GM21381 (cell line): ENCODE data around the gene SRPK3.

Experiments
- ATAC-seq: cut with Tn5 transposase; IDR thresholded peaks from one replicate; pipeline ENCODE4 v1.9.1; 2021; ENCODE audit warnings: mild to moderate bottlenecking, moderate library complexity; ENCODE audit not compliant: unreplicated experiment

Gene SRPK3

DNA sequence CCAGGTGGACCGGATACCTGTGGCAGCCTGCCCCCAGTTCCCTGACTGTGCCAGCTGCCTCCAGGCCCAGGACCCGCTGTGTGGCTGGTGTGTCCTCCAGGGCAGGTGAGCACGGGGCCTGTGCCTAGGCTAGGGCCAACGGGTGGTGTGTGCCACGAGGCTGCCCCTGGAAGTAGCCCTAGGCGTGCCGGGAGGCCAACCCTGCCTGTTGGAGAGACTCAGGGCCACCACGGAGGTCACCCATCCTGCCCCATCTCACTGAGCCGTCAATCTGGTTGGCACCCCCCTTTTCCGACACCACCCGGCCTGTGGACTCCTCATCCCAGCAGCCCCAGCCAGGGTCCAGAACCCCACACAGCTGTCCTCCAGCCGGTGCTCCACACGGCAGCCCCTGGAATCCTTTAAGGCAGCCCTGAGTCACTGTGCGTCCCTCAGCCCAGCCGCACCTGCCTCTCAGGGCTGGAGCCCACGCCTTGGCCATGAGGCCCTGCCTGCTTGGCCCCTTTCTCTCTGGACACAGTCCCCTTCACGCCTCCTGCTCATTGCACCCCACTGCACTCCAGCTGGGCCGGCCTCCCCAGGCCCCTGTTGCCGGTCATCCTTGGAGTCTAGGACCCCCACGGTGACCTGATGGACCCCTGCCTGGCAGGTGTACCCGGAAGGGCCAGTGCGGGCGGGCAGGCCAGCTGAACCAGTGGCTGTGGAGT, 11.5 kb upstream of the SRPK3 start:
- ATAC-seq, result no peak

DNA sequence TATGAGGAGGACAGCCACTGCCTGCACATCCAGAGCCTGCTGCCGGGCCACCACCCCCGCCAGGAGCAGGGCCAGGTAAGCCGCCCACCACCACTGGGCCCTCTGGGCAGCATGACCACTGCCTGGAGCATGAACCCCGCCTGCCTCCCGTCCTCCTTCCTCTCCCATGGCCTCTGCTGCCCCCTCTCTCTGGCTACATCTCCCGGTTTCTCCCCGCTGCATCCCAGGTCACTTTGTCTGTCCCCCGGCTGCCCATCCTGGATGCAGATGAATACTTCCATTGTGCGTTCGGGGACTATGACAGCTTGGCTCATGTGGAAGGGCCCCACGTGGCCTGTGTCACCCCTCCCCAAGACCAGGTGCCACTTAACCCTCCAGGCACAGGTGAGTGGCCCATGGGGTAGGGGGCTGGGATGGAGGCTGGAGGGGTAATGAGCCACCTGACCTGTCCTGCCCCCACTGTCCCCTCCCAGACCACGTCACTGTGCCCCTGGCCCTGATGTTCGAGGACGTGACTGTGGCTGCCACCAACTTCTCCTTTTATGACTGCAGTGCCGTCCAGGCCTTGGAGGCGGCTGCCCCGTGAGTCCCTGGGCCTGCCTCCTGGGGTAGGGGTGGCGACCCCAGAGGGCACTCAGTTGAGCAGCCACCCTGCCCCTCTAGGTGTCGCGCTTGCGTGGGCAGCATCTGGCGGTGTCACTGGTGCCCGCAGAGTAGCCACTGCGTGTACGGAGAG, 10.8 kb upstream of the SRPK3 start:
- ATAC-seq, result no peak

DNA sequence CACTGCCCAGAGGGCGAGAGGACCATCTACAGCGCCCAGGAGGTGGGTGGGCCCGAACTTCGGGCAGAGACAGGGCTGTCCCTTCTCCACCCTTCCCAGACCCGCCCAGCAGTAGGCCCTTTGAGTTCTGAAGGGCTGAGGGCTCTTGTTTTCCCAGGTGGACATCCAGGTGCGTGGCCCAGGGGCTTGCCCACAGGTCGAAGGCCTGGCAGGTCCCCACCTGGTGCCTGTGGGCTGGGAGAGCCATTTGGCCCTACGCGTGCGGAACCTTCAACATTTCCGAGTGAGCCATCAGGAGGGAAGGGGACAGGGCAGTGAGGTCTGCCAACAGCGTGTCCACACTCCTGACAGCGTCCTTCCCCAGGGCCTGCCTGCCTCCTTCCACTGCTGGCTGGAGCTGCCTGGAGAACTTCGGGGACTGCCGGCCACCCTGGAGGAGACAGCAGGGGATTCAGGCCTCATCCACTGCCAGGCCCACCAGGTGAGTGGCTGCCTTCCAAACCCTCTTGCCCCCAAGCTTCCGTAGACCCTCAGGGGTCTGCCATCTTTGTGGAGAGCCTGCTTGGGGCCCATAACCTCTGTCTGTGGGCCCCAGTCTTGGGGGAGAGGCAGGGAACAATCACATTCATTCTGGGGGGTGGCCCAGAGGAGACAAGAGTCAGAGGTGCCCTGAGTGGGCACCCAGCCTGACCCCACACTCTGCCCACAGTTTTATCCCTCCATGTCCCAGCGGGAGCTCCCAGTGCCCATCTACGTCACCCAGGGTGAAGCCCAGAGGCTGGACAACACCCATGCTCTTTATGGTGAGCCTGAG, 10.0 kb upstream of the SRPK3 start:
- no peak for ATAC-seq

DNA sequence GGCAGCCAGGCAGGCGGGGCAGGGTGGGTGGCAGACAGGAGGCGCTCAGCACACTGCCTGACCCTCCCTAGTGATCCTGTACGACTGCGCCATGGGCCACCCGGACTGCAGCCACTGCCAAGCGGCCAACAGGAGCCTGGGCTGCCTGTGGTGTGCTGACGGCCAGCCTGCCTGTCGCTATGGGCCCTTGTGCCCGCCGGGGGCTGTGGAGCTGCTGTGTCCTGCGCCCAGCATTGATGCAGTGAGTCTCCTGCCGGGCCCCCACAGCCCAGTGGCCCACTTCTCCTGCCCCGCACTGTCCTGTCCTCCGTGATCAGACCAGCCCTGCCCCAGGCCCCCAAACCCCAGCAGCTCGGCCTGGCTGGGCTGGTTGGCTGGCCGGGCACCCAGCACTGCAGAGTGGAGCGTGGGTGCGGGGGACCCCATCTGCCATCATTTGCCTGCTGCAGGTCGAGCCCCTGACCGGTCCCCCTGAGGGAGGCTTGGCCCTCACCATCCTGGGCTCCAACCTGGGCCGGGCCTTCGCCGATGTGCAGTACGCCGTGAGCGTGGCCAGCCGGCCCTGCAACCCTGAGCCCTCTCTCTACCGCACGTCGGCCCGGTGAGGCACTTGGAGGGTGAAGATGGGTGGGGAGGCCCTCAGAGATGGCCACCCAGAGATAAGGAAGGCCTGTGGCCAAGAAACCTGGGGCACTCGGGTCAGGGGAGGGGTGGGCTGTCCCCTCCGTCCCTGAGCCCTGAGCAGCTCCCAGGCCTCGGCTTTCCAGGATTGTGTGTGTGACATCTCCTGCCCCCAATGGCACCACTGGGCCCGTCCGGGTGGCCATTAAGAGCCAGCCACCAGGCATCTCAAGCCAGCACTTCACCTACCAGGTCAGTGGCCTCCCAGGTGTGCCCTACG, 9.2 kb upstream of the SRPK3 start:
- ATAC-seq, result no peak

DNA sequence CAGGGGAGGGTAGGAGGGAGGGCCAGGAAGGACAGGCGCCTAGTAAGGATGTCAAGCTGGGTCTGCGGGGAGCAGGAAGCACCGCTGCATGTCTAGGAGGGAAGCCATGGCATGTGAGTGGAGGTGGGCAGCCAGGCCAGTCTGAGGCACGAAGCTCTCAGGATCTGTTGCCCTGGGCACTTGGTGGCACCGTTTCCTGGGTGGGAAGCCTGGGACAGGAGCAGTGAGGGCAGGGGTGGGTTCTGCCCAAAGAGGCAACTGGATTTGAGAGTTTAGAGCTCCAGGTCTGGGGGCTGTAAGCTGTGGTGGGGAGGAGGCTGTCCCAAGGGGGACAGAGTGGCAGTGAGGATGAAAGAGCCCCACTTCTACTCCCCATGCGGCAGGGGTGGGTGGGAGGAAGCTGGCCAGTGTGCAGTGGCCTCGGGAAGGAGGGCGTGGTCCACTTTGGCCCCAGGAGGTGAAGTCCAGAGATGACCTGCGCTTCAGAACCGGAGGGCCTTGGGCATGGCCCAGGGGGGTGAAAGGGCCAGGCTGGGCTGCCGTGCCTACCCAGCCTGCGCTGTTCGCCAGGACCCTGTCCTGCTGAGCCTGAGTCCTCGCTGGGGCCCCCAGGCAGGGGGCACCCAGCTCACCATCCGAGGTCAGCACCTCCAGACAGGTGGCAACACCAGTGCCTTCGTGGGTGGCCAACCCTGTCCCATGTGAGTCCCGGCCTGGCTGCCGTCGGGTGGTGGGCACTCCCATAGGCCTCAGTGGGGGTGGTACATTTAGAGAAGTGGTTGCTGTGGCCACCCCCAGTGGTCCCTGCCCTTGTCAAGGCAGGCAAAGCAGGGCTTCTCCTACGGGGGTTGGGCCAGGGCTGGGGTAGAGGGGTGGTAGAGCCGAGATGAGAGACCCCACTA, 8.3 kb upstream of the SRPK3 start:
- no peak for ATAC-seq

DNA sequence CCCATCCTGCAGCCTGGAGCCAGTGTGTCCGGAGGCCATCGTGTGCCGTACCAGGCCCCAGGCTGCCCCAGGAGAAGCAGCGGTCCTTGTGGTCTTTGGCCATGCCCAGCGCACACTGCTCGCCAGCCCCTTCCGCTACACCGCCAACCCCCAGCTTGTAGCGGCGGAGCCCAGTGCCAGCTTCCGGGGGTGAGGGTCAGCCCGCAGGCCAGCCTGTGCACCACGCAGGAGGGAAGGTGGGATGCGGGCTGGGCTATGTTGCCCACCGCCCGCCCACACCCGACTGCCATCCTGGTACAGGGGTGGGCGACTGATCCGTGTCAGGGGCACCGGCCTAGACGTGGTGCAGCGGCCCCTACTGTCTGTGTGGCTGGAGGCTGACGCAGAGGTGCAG, 7.6 kb upstream of the SRPK3 start:
- no peak for ATAC-seq

DNA sequence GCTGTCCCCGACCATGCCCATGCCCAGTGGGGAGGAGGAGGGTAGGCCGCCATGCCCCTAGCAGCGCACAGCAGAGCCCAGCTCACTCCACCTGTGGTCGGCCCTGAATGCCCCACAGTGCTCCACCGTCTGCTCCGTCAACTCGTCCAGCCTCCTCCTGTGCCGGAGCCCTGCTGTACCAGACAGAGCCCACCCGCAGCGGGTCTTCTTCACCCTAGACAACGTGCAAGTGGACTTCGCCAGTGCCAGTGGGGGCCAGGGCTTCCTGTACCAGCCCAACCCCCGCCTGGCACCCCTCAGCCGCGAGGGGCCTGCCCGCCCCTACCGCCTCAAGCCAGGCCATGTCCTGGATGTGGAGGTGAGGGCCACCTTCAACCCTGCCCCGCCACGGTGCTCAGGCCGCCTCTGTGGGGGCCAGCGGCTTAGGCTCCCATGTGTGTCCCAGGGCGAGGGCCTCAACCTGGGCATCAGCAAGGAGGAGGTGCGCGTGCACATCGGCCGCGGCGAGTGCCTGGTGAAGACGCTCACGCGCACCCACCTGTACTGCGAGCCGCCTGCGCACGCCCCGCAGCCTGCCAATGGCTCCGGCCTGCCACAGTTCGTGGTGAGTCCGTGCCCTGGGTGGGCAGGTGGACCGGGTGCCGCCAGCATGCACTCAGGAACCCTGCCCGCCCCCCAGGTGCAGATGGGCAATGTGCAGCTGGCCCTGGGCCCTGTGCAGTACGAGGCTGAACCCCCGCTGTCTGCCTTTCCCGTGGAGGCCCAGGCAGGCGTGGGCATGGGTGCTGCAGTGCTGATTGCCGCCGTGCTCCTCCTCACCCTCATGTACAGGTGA, 6.9 kb upstream of the SRPK3 start:
- ATAC-seq, result no peak

DNA sequence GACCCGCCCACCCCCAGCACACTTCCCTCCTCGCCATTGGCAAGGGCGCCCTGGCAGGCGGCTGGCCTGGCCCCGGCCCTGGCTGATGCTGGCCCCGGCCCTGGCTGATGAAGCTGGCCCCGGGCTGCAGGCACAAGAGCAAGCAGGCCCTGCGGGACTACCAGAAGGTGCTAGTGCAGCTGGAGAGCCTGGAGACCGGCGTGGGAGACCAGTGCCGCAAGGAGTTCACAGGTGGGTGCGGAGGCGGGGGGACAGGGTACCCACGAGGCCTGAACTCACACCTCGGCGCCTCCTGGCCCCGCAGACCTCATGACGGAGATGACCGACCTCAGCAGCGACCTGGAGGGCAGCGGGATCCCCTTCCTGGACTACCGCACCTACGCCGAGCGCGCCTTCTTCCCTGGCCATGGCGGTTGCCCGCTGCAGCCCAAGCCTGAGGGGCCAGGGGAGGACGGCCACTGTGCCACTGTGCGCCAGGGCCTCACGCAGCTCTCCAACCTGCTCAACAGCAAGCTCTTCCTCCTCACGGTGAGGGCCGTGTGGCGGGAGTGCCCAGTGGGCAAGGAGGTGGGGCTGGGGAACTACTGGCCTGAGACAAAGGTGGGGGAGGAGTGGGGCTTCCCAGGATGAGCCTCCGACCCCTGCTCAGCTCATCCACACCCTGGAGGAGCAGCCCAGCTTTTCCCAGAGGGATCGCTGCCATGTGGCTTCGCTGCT, 6.1 kb upstream of the SRPK3 start:
- no peak for ATAC-seq

DNA sequence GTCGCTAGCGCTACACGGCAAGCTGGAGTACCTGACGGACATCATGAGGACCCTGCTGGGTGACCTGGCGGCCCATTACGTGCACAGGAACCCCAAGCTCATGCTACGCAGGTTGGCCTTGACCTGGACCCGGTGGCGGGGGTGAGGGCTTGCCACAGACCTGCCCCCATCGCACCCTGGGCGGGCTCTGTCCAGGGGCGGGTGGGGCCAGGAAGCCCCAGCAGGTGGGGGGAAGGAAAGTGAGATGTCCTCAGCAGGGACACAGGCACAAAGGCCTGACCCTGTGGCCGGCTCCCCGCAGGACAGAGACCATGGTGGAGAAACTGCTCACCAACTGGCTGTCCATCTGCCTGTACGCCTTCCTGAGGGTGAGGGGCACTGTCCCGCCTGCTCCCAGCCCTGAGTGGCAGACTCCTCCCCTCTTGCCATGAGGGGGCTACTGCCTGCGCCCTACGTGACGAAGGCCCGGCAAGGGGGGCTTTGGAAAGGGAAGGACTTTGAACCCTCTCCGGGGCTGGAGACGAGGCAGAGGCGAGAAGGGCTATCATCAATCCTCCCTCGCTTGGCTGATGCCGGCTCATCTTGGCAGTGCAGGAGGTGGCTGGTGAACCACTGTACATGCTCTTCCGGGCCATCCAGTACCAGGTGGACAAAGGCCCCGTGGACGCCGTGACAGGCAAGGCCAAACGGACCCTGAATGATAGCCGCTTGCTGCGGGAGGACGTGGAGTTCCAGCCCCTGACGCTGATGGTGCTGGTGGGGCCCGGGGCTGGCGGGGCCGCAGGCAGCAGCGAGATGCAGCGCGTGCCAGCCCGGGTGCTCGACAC, 5.3 kb upstream of the SRPK3 start:
- ATAC-seq, result no peak

DNA sequence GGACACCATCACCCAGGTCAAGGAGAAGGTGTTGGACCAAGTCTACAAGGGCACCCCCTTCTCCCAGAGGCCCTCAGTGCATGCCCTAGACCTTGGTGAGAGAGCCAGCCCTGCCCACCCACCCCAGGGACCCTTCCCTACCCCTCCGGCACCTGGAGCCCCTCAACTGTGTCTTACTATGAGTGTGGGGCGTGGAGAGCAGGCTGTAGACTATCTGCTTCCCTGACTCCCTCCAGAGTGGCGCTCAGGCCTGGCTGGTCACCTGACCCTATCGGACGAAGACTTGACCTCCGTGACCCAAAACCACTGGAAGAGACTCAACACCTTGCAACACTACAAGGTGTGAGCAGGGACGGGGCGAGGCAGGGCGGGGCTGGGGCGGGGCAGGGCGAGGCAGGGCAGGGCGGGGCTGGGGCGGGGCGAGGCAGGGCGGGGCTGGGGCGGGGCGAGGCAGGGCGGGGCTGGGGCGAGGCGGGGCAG, 4.7 kb upstream of the SRPK3 start:
- ATAC-seq, result no peak

DNA sequence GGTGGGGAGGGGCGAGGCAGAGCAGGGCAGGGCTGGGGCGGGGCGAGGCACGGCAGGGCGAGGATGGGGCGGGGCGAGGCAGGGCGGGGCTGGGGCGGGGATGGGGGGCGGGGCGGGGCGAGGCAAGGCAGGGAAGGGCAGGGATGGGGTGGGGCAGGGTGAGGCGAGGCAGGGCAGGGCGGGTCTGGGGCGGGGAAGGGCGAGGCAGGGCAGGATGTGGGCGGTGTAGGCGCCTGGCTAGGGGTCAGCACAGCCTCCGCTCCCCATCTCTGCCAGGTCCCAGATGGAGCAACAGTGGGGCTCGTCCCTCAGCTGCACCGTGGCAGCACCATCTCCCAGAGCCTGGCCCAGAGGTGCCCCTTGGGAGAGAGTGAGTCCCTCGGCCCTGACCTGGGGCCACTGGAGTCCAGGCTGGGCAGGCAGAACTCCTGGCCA, 4.2 kb upstream of the SRPK3 start:
- ATAC-seq, result no peak

DNA sequence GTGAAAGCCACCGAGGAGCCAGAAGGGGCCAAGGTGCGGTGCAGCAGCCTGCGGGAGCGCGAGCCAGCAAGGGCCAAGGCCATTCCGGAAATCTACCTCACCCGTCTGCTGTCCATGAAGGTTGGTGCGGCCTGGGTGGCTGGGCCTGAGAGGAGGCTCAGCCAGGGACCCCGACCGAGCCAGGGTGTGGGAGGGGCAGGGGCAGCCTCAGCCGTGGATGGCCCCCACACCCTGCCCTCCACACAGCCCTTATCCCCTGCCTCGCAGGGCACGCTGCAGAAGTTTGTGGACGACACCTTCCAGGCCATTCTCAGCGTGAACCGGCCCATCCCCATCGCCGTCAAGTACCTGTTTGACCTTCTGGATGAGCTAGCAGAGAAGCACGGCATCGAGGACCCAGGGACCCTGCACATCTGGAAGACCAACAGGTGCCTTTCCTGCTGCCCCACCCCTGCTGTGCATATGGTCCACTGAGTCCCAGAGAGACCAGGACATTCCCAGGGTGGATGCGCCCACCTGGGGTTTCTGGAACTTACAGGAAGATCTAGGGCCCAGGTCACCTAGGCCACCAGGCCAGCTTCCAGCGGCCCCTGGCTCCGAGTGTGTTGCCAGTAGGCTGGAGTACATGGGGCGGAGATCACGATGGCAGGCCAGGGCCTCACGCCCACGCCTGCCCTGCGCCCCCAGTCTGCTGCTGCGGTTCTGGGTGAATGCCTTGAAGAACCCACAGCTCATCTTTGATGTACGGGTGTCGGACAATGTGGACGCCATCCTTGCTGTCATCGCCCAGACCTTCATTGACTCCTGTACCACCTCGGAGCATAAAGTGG, 3.4 kb upstream of the SRPK3 start:
- no peak for ATAC-seq

DNA sequence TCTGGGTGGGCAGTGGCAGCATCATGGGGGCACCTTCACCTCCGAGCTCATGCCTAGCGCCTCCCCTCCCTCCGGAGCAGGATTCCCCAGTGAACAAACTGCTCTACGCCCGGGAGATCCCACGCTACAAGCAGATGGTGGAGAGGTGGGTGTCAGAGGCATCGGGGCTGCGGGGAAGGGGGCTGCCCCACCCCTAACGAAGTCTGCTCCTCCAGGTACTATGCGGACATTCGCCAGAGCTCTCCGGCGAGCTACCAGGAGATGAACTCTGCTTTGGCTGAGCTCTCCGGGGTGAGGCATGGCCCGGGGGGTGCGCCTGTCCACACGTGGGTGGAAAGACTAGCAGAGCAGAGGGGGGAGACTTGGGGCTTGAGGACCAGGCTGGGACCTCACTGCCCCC, 2.7 kb upstream of the SRPK3 start:
- ATAC-seq, result no peak

DNA sequence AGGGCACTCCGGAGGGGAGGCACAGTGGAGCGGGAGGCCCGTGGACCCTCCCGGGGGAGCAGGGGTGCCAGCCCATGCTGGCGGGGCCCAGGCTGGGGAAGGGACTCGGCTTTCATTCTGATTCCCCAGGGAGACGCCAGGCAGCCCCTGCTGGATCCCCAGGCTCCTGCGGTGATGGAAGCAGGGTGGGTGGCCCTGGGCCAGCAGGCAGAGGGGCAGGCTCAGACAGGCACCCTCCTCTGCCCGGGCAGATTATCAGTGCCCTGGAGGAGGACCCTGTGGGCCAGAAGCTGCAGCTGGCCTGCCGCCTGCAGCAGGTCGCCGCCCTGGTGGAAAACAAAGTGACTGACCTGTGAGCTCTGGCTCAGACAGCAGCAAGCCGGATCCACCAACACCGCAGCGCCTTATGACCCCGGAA, 2.1 kb upstream of the SRPK3 start:
- ATAC-seq, result no peak

DNA sequence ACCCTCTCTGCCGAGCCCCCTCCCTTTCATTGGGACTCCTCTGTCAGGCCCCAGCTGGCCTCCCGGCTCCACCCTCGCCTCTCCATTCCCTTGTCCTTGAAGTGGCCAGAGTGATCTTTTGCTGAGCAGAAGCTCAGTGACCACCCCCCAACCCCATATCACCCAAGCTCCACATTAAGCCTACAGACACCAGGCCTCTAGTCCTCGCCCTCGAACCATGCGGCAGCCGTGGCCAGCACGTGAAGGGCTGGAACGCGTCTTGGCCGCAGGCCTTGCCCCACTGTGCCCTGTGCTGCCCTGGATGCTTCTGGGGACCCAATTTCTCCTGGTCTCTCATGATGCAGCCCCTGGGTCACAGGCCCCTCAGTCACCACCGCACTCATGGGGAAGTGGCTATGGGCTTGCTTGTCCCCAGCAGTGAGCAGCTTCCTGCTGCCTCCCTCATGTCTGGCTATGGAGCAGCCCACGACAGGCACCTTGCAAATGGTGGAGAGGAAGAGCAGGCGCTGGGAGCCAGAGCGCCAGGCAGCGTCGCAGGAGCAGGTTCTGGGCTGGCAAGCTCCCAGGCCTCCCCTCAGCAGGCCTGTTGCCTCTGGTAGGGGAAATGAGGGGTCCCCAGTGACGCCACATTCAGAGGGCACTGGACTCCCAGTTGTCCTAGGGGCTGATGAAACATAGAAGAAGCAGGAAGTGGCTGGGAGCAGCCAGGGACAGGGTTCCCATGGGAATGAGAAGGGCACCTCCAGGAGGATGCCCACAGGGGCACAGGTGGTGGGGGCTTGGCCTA, 757 bp upstream of the SRPK3 start:
- no peak for ATAC-seq
